Cardiac muscle cell (in vitro differentiated cells and primary cell): ENCODE measurements around the gene RHBDD1. TPM values are rescaled to one million over a fixed set of nuclear protein-coding genes. Genes with fewer than 3 reads are reported as not detected.

Experiments
- DNase-seq, 2 donors: peaks; one replicate each; pipeline versions ENCODE4 v3.0.0 to v3.0.0-alpha.2; 2010 to 2017; ENCODE audit warnings: low read depth in 1 of 2, low spot score in 1 of 2
- H3K27ac ChIP-seq: fragments of 200-600 bp; sonication (generic); 2 replicates; pipeline ENCODE4 v1.5.1; 2016
- H3K27me3 ChIP-seq: fragments of 200-600 bp; sonication (generic); 2 replicates; pipeline ENCODE4 v1.6.0; 2016; ENCODE audit warnings: control low read depth
- H3K36me3 ChIP-seq: fragments of 200-600 bp; sonication (generic); 2 replicates; pipeline ENCODE4 v1.5.1; 2016; ENCODE audit warnings: control low read depth
- H3K4me1 ChIP-seq: fragments of 200-600 bp; sonication (generic); 2 replicates; pipeline ENCODE4 v1.8.1; 2017; ENCODE audit warnings: low read depth, mild to moderate bottlenecking, mixed run types
- H3K4me3 ChIP-seq: fragments of 200-600 bp; sonication (generic); 2 replicates; pipeline ENCODE4 v1.5.1; 2016; ENCODE audit warnings: mild to moderate bottlenecking
- H3K9me3 ChIP-seq: fragments of 200-600 bp; sonication (generic); 2 replicates; pipeline ENCODE4 v1.5.1; 2017; ENCODE audit warnings: low read depth, mild to moderate bottlenecking, control low read depth
- CTCF ChIP-seq: IDR thresholded peaks from 2 replicates; pipeline ENCODE4 v1.5.1; 2012; ENCODE audit warnings: low read depth, mild to moderate bottlenecking, low read length
- polyA plus RNA-seq: library from polyadenylated mRNA; unstranded; fragments of >200 nt; fragmentation: Nextera tagmentation; extraction: Ambion mirVana; gene quantifications from 2 replicates; pipeline ENCODE4 v1.2.1, GENCODE V29; 2016
- total RNA-seq: library from RNA; depleted of rRNA; stranded (reverse); fragments of >200 nt; gene quantifications from 2 replicates; pipeline ENCODE4 v1.2.3, GENCODE V29; 2016

Gene RHBDD1
- total and polyA plus RNA-seq, 2 experiments from 2014 or later = 6.3 to 12.9 TPM

- no peaks in the 10 kb centered on the region for H3K36me3 ChIP-seq
- no peaks in the 10 kb centered on the region for H3K9me3 ChIP-seq
- no peak overlapping the region for H3K4me3 ChIP-seq
- TF ChIP-seq CTCF = no peak
- no peaks in the 10 kb centered on the region for H3K4me1 ChIP-seq
- H3K27me3 ChIP-seq = no peaks in the 10 kb centered on the region
- no peak for DNase-seq
- H3K27ac ChIP-seq = no peak overlapping the region
These were observed 29.9 kb downstream of the RHBDD1 start for GRCh38 chr2:226865710-226866109.

- no peak for TF ChIP-seq CTCF
- Histone ChIP-seq H3K27me3 (no peaks in the 10 kb centered on the region), H3K4me1 (no peaks in the 10 kb centered on the region), H3K36me3 (no peaks in the 10 kb centered on the region), H3K9me3 (no peaks in the 10 kb centered on the region), H3K4me3 (no peak overlapping the region), H3K27ac (no peak overlapping the region)
- DNase-seq = peak in 1 of 2 donors; percentile 16
These were observed 32.7 kb downstream of the RHBDD1 start for GRCh38 chr2:226868331-226869162.

GRCh38 chr2:226869371-226869770 is 33.5 kb downstream of the RHBDD1 start:
- H3K4me3 ChIP-seq = no peak overlapping the region
- H3K27ac ChIP-seq = no peak overlapping the region
- no peaks in the 10 kb centered on the region for H3K36me3 ChIP-seq
- DNase-seq = peak in 1 of 2 donors; percentile 23
- no peak for TF ChIP-seq CTCF
- no peaks in the 10 kb centered on the region for H3K27me3 ChIP-seq
- no peaks in the 10 kb centered on the region for H3K4me1 ChIP-seq
- no peaks in the 10 kb centered on the region for H3K9me3 ChIP-seq

DNA sequence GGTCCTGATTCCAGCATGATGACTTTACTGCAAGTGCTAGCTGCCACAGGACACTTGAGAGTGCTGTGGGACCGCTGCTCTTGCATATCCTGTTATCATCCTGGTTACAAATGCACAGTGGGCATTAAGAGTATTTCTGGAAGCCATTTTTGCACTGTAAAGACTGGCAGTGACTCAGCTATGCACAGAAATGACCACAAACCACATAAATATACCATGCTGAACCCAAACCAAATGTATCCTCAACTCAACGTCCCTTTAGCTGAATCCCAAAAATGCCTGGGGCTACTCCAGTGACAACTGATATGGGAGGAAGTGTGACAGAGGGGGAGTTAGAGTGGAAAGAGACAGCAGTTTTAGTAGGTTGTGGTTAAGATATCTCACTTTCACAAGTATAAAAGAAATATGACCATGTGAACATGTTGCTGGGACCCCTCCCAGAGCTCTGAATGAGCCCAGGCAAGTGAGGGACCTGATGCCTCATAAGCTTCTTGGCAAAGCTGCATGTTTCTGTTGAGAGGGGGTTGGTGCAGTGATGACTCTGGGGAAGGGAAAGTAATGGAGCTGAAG is 37.3 kb downstream of the RHBDD1 start:
- H3K4me1 ChIP-seq = no peaks in the 10 kb centered on the region
- peak in 1 of 2 donors; percentile 20 for DNase-seq
- H3K9me3 ChIP-seq = no peaks in the 10 kb centered on the region
- H3K27me3 ChIP-seq = no peaks in the 10 kb centered on the region
- no peak overlapping the region for H3K27ac ChIP-seq
- no peak for TF ChIP-seq CTCF
- no peaks in the 10 kb centered on the region for H3K36me3 ChIP-seq
- no peak overlapping the region for H3K4me3 ChIP-seq

GRCh38 chr2:226873826-226874225 is 38.0 kb downstream of the RHBDD1 start:
- Histone ChIP-seq H3K4me3 (no peak overlapping the region), H3K36me3 (no peaks in the 10 kb centered on the region), H3K27me3 (no peaks in the 10 kb centered on the region), H3K4me1 (no peaks in the 10 kb centered on the region), H3K27ac (no peak overlapping the region), H3K9me3 (no peaks in the 10 kb centered on the region)
- no peak for TF ChIP-seq CTCF
- DNase-seq = no peak
